ENCODE measurements around the gene SLC25A13.

DNA sequence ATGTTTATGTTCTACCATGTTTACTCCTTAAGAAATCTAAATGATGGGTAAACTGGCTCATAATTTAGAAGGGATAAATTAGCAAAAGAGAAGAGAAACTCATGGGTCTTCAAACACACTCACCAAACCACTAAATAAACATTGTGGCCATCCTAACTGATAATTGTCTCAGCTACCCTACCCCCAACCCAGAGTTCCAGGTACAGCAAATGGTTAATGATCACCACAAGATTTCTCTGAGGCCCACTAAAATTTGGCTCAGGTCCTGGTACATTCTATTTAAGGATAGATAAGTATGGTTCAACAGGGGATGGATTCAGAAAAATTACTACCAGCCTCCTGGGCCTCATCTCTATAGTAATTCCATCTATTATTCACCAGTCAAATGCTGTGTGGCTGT lies 21.4 kb downstream of the SLC25A13 start:
- no peak for TF ChIP-seq POLR2AphosphoS5 (IDR thresholded peaks at IDR 0.05)
- no peak for TF ChIP-seq POLR2A (IDR thresholded peaks at IDR 0.05)

All from breast epithelium (tissue), 3 donors.